Measurements from ENCODE around the gene CDH4. TPM values are rescaled to one million over a fixed set of nuclear protein-coding genes. Genes with fewer than 3 reads are reported as not detected.
A peak's percentile ranks its signal among the peaks of the same experiment; 100 is the strongest.

Gene CDH4
- total RNA-seq, 1 donor from 2014 or later = not detected

- no peak for DNase-seq (ENCODE audit: low spot score)
These were observed 506.6 kb downstream of the CDH4 start for GRCh38 chr20:61758564-61759200.

- DNase-seq (ENCODE audit: low spot score) = no peak
These were observed 507.4 kb downstream of the CDH4 start for GRCh38 chr20:61759286-61760065.

- DNase-seq (ENCODE audit: low spot score) = no peak
These were observed 508.3 kb downstream of the CDH4 start for GRCh38 chr20:61760321-61760720.

- DNase-seq (ENCODE audit: low spot score) = no peak
These were observed 508.7 kb downstream of the CDH4 start for GRCh38 chr20:61760731-61761130.

GRCh38 chr20:61761453-61762166, 509.5 kb downstream of the CDH4 start:
- DNase-seq (ENCODE audit: low spot score) = no peak

GRCh38 chr20:61762167-61762710, 510.2 kb downstream of the CDH4 start:
- no peak for DNase-seq (ENCODE audit: low spot score)

GRCh38 chr20:61762886-61763739, 511.1 kb downstream of the CDH4 start:
- DNase-seq (ENCODE audit: low spot score) = no peak

GRCh38 chr20:61763740-61764400, 511.8 kb downstream of the CDH4 start:
- no peak for DNase-seq (ENCODE audit: low spot score)

- DNase-seq (ENCODE audit: low spot score) = no peak
These were observed 512.5 kb downstream of the CDH4 start for GRCh38 chr20:61764471-61765025.

GRCh38 chr20:61765081-61765870, 513.2 kb downstream of the CDH4 start:
- DNase-seq (ENCODE audit: low spot score) = peak; percentile 69

GRCh38 chr20:61765871-61766654, 514.0 kb downstream of the CDH4 start:
- DNase-seq (ENCODE audit: low spot score) = peak; percentile 77

- peak; percentile 86 for DNase-seq (ENCODE audit: low spot score)
These were observed 515.0 kb downstream of the CDH4 start for GRCh38 chr20:61766921-61767610.

- DNase-seq (ENCODE audit: low spot score) = peak; percentile 64
These were observed 515.9 kb downstream of the CDH4 start for GRCh38 chr20:61767761-61768494.

GRCh38 chr20:61768571-61769285, 516.7 kb downstream of the CDH4 start:
- peak; percentile 51 for DNase-seq (ENCODE audit: low spot score)

- DNase-seq (ENCODE audit: low spot score) = peak; percentile 73
These were observed 517.3 kb downstream of the CDH4 start for GRCh38 chr20:61769286-61769832.

- peak; percentile 83 for DNase-seq (ENCODE audit: low spot score)
These were observed 518.1 kb downstream of the CDH4 start for GRCh38 chr20:61770113-61770585.

Data from mesenteric fat pad (tissue), 1 donor.